GM12878 (cell line): Measurements from ENCODE around the gene RIC8B. TPM values are rescaled to one million over a fixed set of nuclear protein-coding genes. Genes with fewer than 3 reads are reported as not detected.

Experiments
- ATAC-seq: fragments of 200-7000 bp; cut with Tn5 transposase; 3 replicates; pipeline ENCODE4 v1.9.1; 2020; ENCODE audit warnings: mild to moderate bottlenecking, moderate library complexity
- BruUV-seq: library from RNA; stranded (reverse); fragments of 400-500 nt; replicated peaks from 2 replicates; lab custom pipeline; 2021; lab: Mats Ljungman, UMichigan
- CTCF ChIA-PET: fragments of 300-600 bp; sonication (Branson Sonifier 250); formaldehyde crosslinking; extraction: SDS; loops from one replicate; lab custom pipeline; 2021; ENCODE audit warnings: inconsistent platforms; lab: Yijun Ruan, JAX
- POLR2A ChIA-PET: fragments of 350-600 bp; formaldehyde crosslinking; extraction: SDS; loops from one replicate; lab custom pipeline; 2021; ENCODE audit warnings: inconsistent platforms; lab: Charles Lee
- RAD21 ChIA-PET: fragments of 300-600 bp; sonication (Branson Sonifier 250); formaldehyde crosslinking; loops from one replicate; lab custom pipeline; 2023; ENCODE audit warnings: antibody characterized with exemption; ENCODE audit not compliant: unreplicated experiment; lab: Charles Lee
- SMC1A ChIA-PET: fragments of 300-600 bp; sonication (Branson Sonifier 250); formaldehyde crosslinking; loops from one replicate; lab custom pipeline; 2023; ENCODE audit not compliant: unreplicated experiment, uncharacterized antibody; lab: Charles Lee
- DNase-seq: peaks from one replicate; pipeline ENCODE4 v3.0.0-alpha.2; 2011; ENCODE audit warnings: low read depth, low spot score
- FAIRE-seq: peaks from 3 replicates; lab custom pipeline; 2011; peaks lifted over from hg19 to GRCh38; lab: Jason Lieb, UNC
- H2AFZ ChIP-seq: 2 replicates; pipeline ENCODE4 v1.6.0; 2011; ENCODE audit warnings: low read depth, low read length, control low read depth; ENCODE audit not compliant: control insufficient read depth
- H3K27ac ChIP-seq: 2 replicates; pipeline ENCODE4 v1.5.1; 2011; ENCODE audit warnings: control low read depth; ENCODE audit not compliant: control insufficient read depth, insufficient read depth
- H3K27me3 ChIP-seq, 2 experiments: replicated peaks in 1 of 2; 2 replicates each; pipeline versions ENCODE4 v1.6.0 to v1.6.1; 2011; ENCODE audit warnings: low read length in 1 of 2; ENCODE audit not compliant: control insufficient read depth in 2 of 2, insufficient read depth in 2 of 2
- H3K36me3 ChIP-seq, 2 experiments: 2 replicates each; pipeline ENCODE4 v1.5.1; 2011; ENCODE audit warnings: low read length in 1 of 2; ENCODE audit not compliant: control insufficient read depth in 2 of 2, insufficient read depth in 2 of 2
- H3K4me1 ChIP-seq: 2 replicates; pipeline ENCODE4 v1.6.1; 2011; ENCODE audit warnings: mild to moderate bottlenecking, low read length, moderate library complexity, mixed read lengths; ENCODE audit not compliant: control insufficient read depth, insufficient read depth
- H3K4me2 ChIP-seq: 2 replicates; pipeline ENCODE4 v1.6.0; 2011; ENCODE audit warnings: control low read depth; ENCODE audit not compliant: control insufficient read depth, insufficient read depth
- H3K4me3 ChIP-seq: fragments of 200-600 bp; sonication (generic); 2 replicates; pipeline ENCODE4 v1.5.1; 2016
- H3K79me2 ChIP-seq: 2 replicates; pipeline ENCODE4 v1.6.0; 2011; ENCODE audit warnings: low read length; ENCODE audit not compliant: control insufficient read depth, insufficient read depth
- H3K9ac ChIP-seq: 2 replicates; pipeline ENCODE4 v1.8.0; 2011; ENCODE audit warnings: low read length, control low read depth, mixed read lengths; ENCODE audit not compliant: control insufficient read depth, insufficient read depth
- H3K9me3 ChIP-seq: replicated peaks from 3 replicates; pipeline ENCODE4 v1.5.1; 2011; ENCODE audit warnings: mild to moderate bottlenecking, low read length; ENCODE audit not compliant: control insufficient read depth, insufficient read depth
- H4K20me1 ChIP-seq: 2 replicates; pipeline ENCODE4 v1.6.0; 2011; ENCODE audit not compliant: control insufficient read depth, insufficient read depth
- BCL11A ChIP-seq: IDR thresholded peaks from 2 replicates; pipeline ENCODE4 v1.6.1; 2011; ENCODE audit warnings: low read depth, low read length
- CBX3 ChIP-seq: fragments of 200-600 bp; sonication (generic); IDR thresholded peaks from 2 replicates; pipeline ENCODE4 v1.6.1; 2016; ENCODE audit warnings: low read depth, borderline replicate concordance
- CHD2 ChIP-seq: IDR thresholded peaks from 2 replicates; pipeline ENCODE4 v1.6.1; 2011; ENCODE audit warnings: low read depth, low read length, improper control_type of control experiment, borderline replicate concordance
- DPF2 ChIP-seq: fragments of 450-650 bp; IDR thresholded peaks from 2 replicates; pipeline ENCODE4 v1.6.1; 2017; ENCODE audit warnings: mild to moderate bottlenecking
- HDAC6 ChIP-seq: fragments of 200-600 bp; sonication (generic); IDR thresholded peaks from one replicate; pipeline ENCODE4 v1.8.0; 2017; ENCODE audit warnings: antibody characterized with exemption; ENCODE audit not compliant: unreplicated experiment
- MEF2B ChIP-seq: fragments of 450-650 bp; IDR thresholded peaks from 2 replicates; pipeline ENCODE4 v1.6.1; 2018; ENCODE audit warnings: mild to moderate bottlenecking, moderate library complexity; ENCODE audit not compliant: partially characterized antibody, poor library complexity, severe bottlenecking
- PML ChIP-seq: IDR thresholded peaks from 2 replicates; pipeline ENCODE4 v1.6.1; 2012; ENCODE audit warnings: low read length, inconsistent platforms
- SMAD1 ChIP-seq: fragments of 450-650 bp; IDR thresholded peaks from 2 replicates; pipeline ENCODE4 v1.6.1; 2018; ENCODE audit warnings: mild to moderate bottlenecking, low read depth; ENCODE audit not compliant: partially characterized antibody
- ZBED1 ChIP-seq: IDR thresholded peaks from 2 replicates; pipeline ENCODE4 v1.6.1; 2016; ENCODE audit warnings: borderline replicate concordance
- WGBS: methylation state at CpG from one replicate; pipeline ENCODE4 v1.1.6; 2016; ENCODE audit warnings: low lambda C conversion rate; ENCODE audit not compliant: insufficient replicate concordance, insufficient coverage; ENCODE audit errors: missing lambda C conversion rate; 5-methylcytosine and 5-hydroxymethylcytosine counted together
- in situ Hi-C: fragments of 300-500 bp; cut with MboI; formaldehyde crosslinking; loops from 9 replicates; pipeline ENCODE4 v1.14.3; 2018; ENCODE audit warnings: mixed read lengths
- intact Hi-C: fragments of 100-400 bp; cut with micrococcal nuclease; formaldehyde crosslinking; loops from one replicate; pipeline ENCODE4 v1.14.2; 2022; ENCODE audit not compliant: unreplicated experiment
- polyA plus RNA-seq, 11 experiments: library from polyadenylated mRNA; depleted of rRNA in 4 of 11; unstranded in 6 of 11; stranded (reverse) in 5 of 11; fragments of >200 nt; fragmentation: Nextera tagmentation in 4 of 11; fragmentation: Illumina TruSeq in 1 of 11; extraction: Ambion mirVana in 4 of 11; extraction: Trizol in 1 of 11; gene quantifications; 1 replicate in 1 of 11; 2 replicates in 10 of 11; pipeline versions ENCODE4 v1.2.1 to v1.2.3, GENCODE V29; 2011 to 2016; ENCODE audit warnings: inconsistent platforms in 2 of 11, missing spikeins in 2 of 11, low read depth in 1 of 11
- total RNA-seq, 4 experiments: library from RNA; depleted of rRNA in 3 of 4; stranded (reverse); fragments of >200 nt in 3 of 4; fragmentation: Illumina TruSeq in 1 of 4; extraction: Trizol in 1 of 4; gene quantifications; 2 replicates each; pipeline versions ENCODE4 v1.2.1 to v1.2.3, GENCODE V29; 2013 to 2021
- TF ChIP-seq, protein P1 (sequence below): IDR thresholded peaks from 2 replicates; pipeline ENCODE4 v1.6.1; 2011; ENCODE audit warnings: mild to moderate bottlenecking, low read depth, low read length, moderate library complexity; ENCODE audit not compliant: insufficient replicate concordance
- TF ChIP-seq, protein P2 (sequence below): fragments of 450-650 bp; formaldehyde crosslinking; IDR thresholded peaks from 2 replicates; pipeline ENCODE4 v1.4.0; 2020; ENCODE audit warnings: mild to moderate bottlenecking, moderate library complexity

RIC8B gene
- total and polyA plus RNA-seq, 10 of the 15 experiments (the other 5 are each of a cell fraction or from before 2014, with no cell fraction given): 2.3 to 10.8 (median 6.2) TPM

GRCh38 chr12:106906715-106907114 is 132.2 kb downstream of the RIC8B start:
- BruUV-seq: no TSS peak
- Histone ChIP-seq H2AFZ (no peak overlapping the region), H3K9ac (no peak overlapping the region), H3K9me3 (no peaks in the 10 kb centered on the region; the same call in 1 of the 3 replicates), H3K36me3 (no peaks in the 10 kb centered on the region), H3K27ac (no peak overlapping the region), H3K4me1 (peaks cover 25% of the 10 kb centered on the region), H4K20me1 (no peaks in the 10 kb centered on the region)
- ATAC-seq (no peak), DNase-seq (no peak), FAIRE-seq (peak; percentile 7)
- ChIA-PET RAD21 (interaction anchor here (0.7 kb wide), 1 partner anchor 15 kb away, joined by 3 read pairs; no protein-coding TSS in a partner anchor), CTCF (interaction anchor here (0.6 to 10.8 kb wide), 8 partner anchors 12 to 778 kb away, joined by 3 to 102 read pairs (median 3); no protein-coding TSS in a partner anchor), POLR2A (interaction anchor here (0.6 kb wide), 1 partner anchor 76 kb away, joined by 3 read pairs; no protein-coding TSS in a partner anchor), SMC1A (interaction anchor here (0.8 to 1.4 kb wide), 3 partner anchors 9 to 13 kb away, joined by 4 to 9 read pairs (median 4); no protein-coding TSS in a partner anchor)
- in situ Hi-C loops: no loop called here
- 38% methylated on average over 2 of the region's 2 CpGs for WGBS
- TF ChIP-seq CHD2: no peak
- TF ChIP-seq BCL11A: no peak
- TF ChIP-seq ZBED1: no peak
- TF ChIP-seq DPF2: no peak
- no peak for TF ChIP-seq PML
- TF ChIP-seq HDAC6: no peak
- TF ChIP-seq, protein P1, sequence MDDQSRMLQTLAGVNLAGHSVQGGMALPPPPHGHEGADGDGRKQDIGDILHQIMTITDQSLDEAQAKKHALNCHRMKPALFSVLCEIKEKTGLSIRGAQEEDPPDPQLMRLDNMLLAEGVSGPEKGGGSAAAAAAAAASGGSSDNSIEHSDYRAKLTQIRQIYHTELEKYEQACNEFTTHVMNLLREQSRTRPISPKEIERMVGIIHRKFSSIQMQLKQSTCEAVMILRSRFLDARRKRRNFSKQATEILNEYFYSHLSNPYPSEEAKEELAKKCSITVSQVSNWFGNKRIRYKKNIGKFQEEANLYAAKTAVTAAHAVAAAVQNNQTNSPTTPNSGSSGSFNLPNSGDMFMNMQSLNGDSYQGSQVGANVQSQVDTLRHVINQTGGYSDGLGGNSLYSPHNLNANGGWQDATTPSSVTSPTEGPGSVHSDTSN: no peak
- TF ChIP-seq, protein P2, sequence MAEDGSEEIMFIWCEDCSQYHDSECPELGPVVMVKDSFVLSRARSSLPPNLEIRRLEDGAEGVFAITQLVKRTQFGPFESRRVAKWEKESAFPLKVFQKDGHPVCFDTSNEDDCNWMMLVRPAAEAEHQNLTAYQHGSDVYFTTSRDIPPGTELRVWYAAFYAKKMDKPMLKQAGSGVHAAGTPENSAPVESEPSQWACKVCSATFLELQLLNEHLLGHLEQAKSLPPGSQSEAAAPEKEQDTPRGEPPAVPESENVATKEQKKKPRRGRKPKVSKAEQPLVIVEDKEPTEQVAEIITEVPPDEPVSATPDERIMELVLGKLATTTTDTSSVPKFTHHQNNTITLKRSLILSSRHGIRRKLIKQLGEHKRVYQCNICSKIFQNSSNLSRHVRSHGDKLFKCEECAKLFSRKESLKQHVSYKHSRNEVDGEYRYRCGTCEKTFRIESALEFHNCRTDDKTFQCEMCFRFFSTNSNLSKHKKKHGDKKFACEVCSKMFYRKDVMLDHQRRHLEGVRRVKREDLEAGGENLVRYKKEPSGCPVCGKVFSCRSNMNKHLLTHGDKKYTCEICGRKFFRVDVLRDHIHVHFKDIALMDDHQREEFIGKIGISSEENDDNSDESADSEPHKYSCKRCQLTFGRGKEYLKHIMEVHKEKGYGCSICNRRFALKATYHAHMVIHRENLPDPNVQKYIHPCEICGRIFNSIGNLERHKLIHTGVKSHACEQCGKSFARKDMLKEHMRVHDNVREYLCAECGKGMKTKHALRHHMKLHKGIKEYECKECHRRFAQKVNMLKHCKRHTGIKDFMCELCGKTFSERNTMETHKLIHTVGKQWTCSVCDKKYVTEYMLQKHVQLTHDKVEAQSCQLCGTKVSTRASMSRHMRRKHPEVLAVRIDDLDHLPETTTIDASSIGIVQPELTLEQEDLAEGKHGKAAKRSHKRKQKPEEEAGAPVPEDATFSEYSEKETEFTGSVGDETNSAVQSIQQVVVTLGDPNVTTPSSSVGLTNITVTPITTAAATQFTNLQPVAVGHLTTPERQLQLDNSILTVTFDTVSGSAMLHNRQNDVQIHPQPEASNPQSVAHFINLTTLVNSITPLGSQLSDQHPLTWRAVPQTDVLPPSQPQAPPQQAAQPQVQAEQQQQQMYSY: no peak
- no peak for TF ChIP-seq SMAD1
- no peak for TF ChIP-seq CBX3
- no peak for TF ChIP-seq MEF2B
- TF ChIP-seq, all 136 proteins: peak for 0
- Histone ChIP-seq H3K79me2 (no peaks in the 10 kb centered on the region), H3K4me2 (no peak overlapping the region), H3K4me3 (no peak overlapping the region), H3K27me3 (no peaks in the 10 kb centered on the region; a peak in 1 of 4 replicates)
- intact Hi-C loops: no loop called here
